ENCODE data around the gene ESRP2. TPM values are rescaled to one million over a fixed set of nuclear protein-coding genes. Genes with fewer than 3 reads are reported as not detected.

The ESRP2 gene
- under 0.01 and 0.55 TPM in 2 replicates for total RNA-seq

DNA sequence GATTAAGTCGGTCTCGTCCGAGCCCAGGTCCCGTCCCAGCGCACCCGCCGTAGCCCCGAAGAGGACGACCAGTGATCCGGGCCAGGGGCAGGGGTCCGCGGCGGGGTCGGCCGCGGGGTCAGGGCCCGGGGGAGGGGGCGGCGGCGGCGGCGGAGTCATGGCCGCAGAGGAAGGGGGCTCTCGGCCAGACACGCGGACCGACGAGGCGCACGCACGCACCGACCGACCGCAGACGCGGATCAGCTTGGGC is at the start of gene ESRP2:
Gene ESRP2 (minus strand): TSS at position 241 of the 250 bp plus-strand sequence. CDS start 82 bp downstream, at position 159.

DNA sequence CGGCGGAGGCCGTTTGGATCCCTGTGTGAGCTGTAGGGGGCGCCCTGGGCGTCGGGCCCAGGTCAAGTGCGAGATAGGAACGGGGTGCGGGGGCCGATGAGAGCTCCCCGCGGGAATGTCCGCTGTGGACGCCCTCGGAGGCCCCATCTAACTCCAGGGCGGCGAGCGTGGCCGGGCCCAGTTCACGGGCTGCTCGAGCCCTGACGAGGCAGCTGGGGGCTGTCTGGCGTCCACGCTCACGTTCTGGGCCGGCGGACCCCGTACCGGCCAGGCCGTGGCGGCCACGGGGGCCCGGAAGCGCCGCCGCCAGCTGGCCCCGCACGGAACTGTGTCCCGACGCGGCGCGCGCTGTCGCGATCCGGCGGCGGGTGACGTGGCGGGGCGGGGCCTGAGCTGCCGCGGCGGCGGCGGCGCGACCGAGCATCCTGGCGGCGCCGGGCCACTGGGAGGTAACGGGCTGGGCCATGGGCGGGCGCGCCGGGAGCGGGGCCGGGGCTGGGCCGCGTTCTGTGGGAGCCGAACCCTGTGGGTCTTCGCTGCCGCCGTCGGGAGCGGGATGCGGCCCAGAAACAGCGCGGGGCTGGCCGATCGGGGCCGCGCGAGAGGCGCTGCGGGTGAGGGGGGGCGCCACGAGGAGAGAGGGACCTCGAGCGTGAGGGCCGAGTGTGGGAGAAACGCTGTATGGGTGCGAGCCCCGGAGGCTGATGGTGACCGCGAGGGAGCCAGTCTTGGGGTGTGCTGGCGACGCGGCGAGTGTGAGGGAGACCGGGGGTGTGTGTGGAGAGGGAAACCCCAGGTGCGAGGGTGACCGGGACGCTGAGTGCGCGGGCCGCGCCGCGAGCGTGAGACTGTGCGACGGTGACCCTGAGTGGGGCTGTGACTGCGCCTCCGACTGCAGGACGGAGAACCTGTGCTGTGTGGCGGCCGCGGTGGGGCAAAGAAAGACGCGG is 28.5 kb upstream of the ESRP2 start, which contains the start of gene SLC7A6:
Gene SLC7A6 (plus strand): TSS at position 399 of the 950 bp plus-strand sequence. CDS start 10,201 bp downstream, outside the sequence.

DNA sequence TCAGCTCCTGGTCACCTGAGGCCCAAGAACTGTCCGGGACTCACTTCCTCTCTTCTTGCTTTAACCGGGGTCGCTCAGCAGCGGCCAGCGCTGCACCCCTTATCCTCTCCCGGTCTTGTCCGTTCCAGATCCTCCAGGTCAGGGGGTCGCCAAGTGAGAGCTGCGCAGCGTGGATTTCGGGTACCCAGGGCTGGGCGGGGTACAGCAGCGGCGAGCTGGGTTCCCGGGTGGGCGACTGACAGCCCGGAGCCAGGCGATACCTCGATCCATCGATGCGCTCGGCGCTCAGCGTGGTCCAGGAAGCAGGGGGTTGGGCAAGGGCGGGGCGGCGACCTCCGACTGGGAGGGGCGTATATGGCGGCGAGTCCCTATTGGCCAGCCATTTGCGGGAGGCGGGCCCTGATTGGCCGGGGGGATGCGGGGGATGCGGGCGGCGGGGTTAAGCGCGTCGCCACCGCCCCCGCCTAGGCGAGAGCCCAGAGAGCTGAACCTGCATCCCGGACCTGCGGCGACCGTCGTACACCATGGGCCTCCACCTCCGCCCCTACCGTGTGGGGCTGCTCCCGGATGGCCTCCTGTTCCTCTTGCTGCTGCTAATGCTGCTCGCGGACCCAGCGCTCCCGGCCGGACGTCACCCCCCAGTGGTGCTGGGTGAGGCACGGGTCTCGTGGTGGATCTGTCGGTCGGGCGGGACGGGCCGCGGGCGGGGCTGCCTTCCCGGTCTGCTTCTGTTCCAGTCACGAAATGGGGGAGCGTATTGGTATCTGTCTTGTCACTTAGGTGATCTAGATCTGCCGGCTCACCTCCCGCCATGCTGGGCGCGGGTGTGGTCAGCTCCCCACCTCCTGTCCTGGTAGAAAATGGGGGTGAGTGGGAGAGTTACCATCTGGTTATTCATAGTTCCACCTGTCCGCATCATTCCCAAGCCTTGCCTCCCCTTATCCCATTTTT is 9.3 kb upstream of the ESRP2 start, which contains the start of gene PLA2G15:
Gene PLA2G15 (plus strand): TSS at position 471 of the 951 bp plus-strand sequence. CDS start 54 bp downstream, at position 525.

Other genes starting within 250 kb of the ESRP2 start
- not detected in 2 replicates for gene DPEP2, start 236.6 kb downstream of the ESRP2 start, total RNA-seq
- not detected in 2 replicates for gene DPEP2NB, start 220.2 kb downstream of the ESRP2 start, total RNA-seq
- gene DDX28, start 212.9 kb downstream of the ESRP2 start, total RNA-seq: 7.3 and 8.3 TPM in 2 replicates
- 12.5 and 21.1 TPM in 2 replicates for gene DUS2, start 212.8 kb downstream of the ESRP2 start, total RNA-seq
- gene NFATC3, start 150.8 kb downstream of the ESRP2 start, total RNA-seq: 8.3 and 12.4 TPM in 2 replicates
- gene PLA2G15, start 9.2 kb upstream of the ESRP2 start, total RNA-seq: 49.0 and 76.7 TPM in 2 replicates
- 30.9 and 31.7 TPM in 2 replicates for gene SLC7A6, start 28.4 kb upstream of the ESRP2 start, total RNA-seq
- 12.5 and 14.6 TPM in 2 replicates for gene SLC7A6OS, start 74.8 kb upstream of the ESRP2 start, total RNA-seq
- 36.5 and 57.1 TPM in 2 replicates for gene PRMT7, start 74.9 kb upstream of the ESRP2 start, total RNA-seq
- not detected in 2 replicates for gene SMPD3, start 212.4 kb upstream of the ESRP2 start, total RNA-seq